SU-DHL-6 (cell line): ENCODE results near the gene MPIG6B.

Experiments
- H2AFZ ChIP-seq: fragments of 200-600 bp; sonication (generic); 2 replicates; pipeline ENCODE4 v1.6.1; 2014; ENCODE audit warnings: low read depth, mild to moderate bottlenecking, moderate library complexity, mixed read lengths, antibody characterized with exemption, low read length; ENCODE audit not compliant: severe bottlenecking
- H3F3A ChIP-seq: fragments of 200-600 bp; shearing (Covaris generic); 2 replicates; pipeline ENCODE4 v1.6.0; 2016; ENCODE audit warnings: antibody characterized with exemption, mild to moderate bottlenecking; ENCODE audit not compliant: insufficient read depth
- H3K27ac ChIP-seq: fragments of 200-600 bp; sonication (generic); 2 replicates; pipeline ENCODE4 v1.5.1; 2016; ENCODE audit warnings: low read depth, mild to moderate bottlenecking, low read length, moderate library complexity, mixed read lengths
- H3K27me3 ChIP-seq: fragments of 200-600 bp; sonication (generic), shearing (Covaris generic); 2 replicates; pipeline ENCODE4 v1.6.0; 2014; ENCODE audit warnings: mild to moderate bottlenecking, low read length
- H3K36me3 ChIP-seq: fragments of 200-600 bp; sonication (generic); 2 replicates; pipeline ENCODE4 v1.6.1; 2014; ENCODE audit warnings: mild to moderate bottlenecking, low read length, mixed read lengths
- H3K4me2 ChIP-seq: fragments of 300-600, 200-600 bp; shearing (Covaris generic), sonication (generic); 2 replicates; pipeline ENCODE4 v1.6.0; 2014; ENCODE audit warnings: low read length, low read depth, mild to moderate bottlenecking; ENCODE audit not compliant: poor library complexity, severe bottlenecking
- H3K4me3 ChIP-seq: fragments of 200-600 bp; sonication (generic); 2 replicates; pipeline ENCODE4 v1.5.1; 2014; ENCODE audit warnings: antibody characterized with exemption, low read length, mild to moderate bottlenecking, mixed read lengths; ENCODE audit not compliant: insufficient read depth, poor library complexity, severe bottlenecking
- H3K79me2 ChIP-seq: fragments of 200-600 bp; sonication (generic); 2 replicates; pipeline ENCODE4 v1.6.1; 2014; ENCODE audit warnings: mild to moderate bottlenecking, low read length, moderate library complexity; ENCODE audit not compliant: insufficient read depth
- H3K9ac ChIP-seq: fragments of 200-600 bp; sonication (generic); 2 replicates; pipeline ENCODE4 v1.7.0; 2014; ENCODE audit warnings: mild to moderate bottlenecking, low read length
- H3K9me2 ChIP-seq: fragments of 200-600 bp; sonication (generic); replicated peaks from 2 replicates; pipeline ENCODE4 v1.6.1; 2014; ENCODE audit warnings: low read length; ENCODE audit not compliant: insufficient read depth
- H3K9me3 ChIP-seq: fragments of 200-600 bp; sonication (generic); 2 replicates; pipeline ENCODE4 v1.6.1; 2014; ENCODE audit warnings: low read length, mixed read lengths; ENCODE audit not compliant: insufficient read depth
- H4K20me1 ChIP-seq: fragments of 200-600 bp; sonication (generic); 2 replicates; pipeline ENCODE4 v1.6.1; 2014; ENCODE audit warnings: low read depth, mild to moderate bottlenecking, antibody characterized with exemption, low read length, moderate library complexity, mixed read lengths
- CTCF ChIP-seq: fragments of 200-600 bp; sonication (generic); IDR thresholded peaks from one replicate; pipeline ENCODE4 v1.5.1; 2017; ENCODE audit warnings: antibody characterized with exemption, mild to moderate bottlenecking, low read length, moderate library complexity; ENCODE audit not compliant: insufficient read depth, poor library complexity, severe bottlenecking
- EZH2phosphoT487 ChIP-seq: fragments of 200-600 bp; sonication (generic), shearing (Covaris generic); conservative IDR thresholded peaks from 2 replicates; pipeline ENCODE4 v1.6.1; 2018; ENCODE audit warnings: mild to moderate bottlenecking, antibody characterized with exemption, low read length, moderate library complexity, mixed read lengths

Gene MPIG6B

GRCh38 chr6:31729515-31729978, 6.4 kb downstream of the MPIG6B start:
- no peaks in the 10 kb centered on the region for H3K9me3 ChIP-seq
- H3F3A ChIP-seq, result peaks cover 30% of the 10 kb centered on the region
- H3K36me3 ChIP-seq, result peaks cover 18% of the 10 kb centered on the region; the same call in 1 of the 2 replicates
- peaks cover 6% of the 10 kb centered on the region for H3K79me2 ChIP-seq
- no peaks in the 10 kb centered on the region for H3K27me3 ChIP-seq
- no peaks in the 10 kb centered on the region for H3K9me2 ChIP-seq
- no peak for TF ChIP-seq CTCF
- TF ChIP-seq EZH2phosphoT487, result no peak
- peak overlapping the region; percentile 20 for H3K27ac ChIP-seq
- peak overlapping the region; percentile 73 for H3K4me2 ChIP-seq
- peak overlapping the region; percentile 27 for H2AFZ ChIP-seq
- peak overlapping the region; percentile 55 for H3K9ac ChIP-seq
- no peaks in the 10 kb centered on the region for H4K20me1 ChIP-seq
- peak overlapping the region; percentile 63 for H3K4me3 ChIP-seq

- H3K9me3 ChIP-seq, result no peaks in the 10 kb centered on the region
- TF ChIP-seq EZH2phosphoT487 (no peak), CTCF (no peak)
- H3K9ac ChIP-seq, result peak overlapping the region; percentile 55
- H3K27me3 ChIP-seq, result no peaks in the 10 kb centered on the region
- H2AFZ ChIP-seq, result peak overlapping the region; percentile 27
- peaks cover 30% of the 10 kb centered on the region for H3F3A ChIP-seq
- no peaks in the 10 kb centered on the region for H4K20me1 ChIP-seq
- H3K27ac ChIP-seq, result peak overlapping the region; percentile 20
- H3K79me2 ChIP-seq, result peaks cover 11% of the 10 kb centered on the region
- H3K4me3 ChIP-seq, result peak overlapping the region; percentile 63
- H3K9me2 ChIP-seq, result no peaks in the 10 kb centered on the region
- H3K36me3 ChIP-seq, result peaks cover 18% of the 10 kb centered on the region; the same call in 1 of the 2 replicates
- peak overlapping the region; percentile 73 for H3K4me2 ChIP-seq
These were observed 6.9 kb downstream of the MPIG6B start for GRCh38 chr6:31729979-31730630.

- peaks cover 17% of the 10 kb centered on the region for H3K79me2 ChIP-seq
- no peak for TF ChIP-seq CTCF
- TF ChIP-seq EZH2phosphoT487, result no peak
- H3K9me2 ChIP-seq, result no peaks in the 10 kb centered on the region
- H3K4me2 ChIP-seq, result no peak overlapping the region
- peaks cover 30% of the 10 kb centered on the region for H3F3A ChIP-seq
- H3K9ac ChIP-seq, result no peak overlapping the region
- peak overlapping the region; percentile 6; the same call in 1 of the 2 replicates for H3K27ac ChIP-seq
- H2AFZ ChIP-seq, result no peak overlapping the region
- no peaks in the 10 kb centered on the region for H4K20me1 ChIP-seq
- no peaks in the 10 kb centered on the region for H3K27me3 ChIP-seq
- H3K36me3 ChIP-seq, result peaks cover 18% of the 10 kb centered on the region; the same call in 1 of the 2 replicates
- H3K4me3 ChIP-seq, result no peak overlapping the region
- H3K9me3 ChIP-seq, result no peaks in the 10 kb centered on the region
These were observed 7.5 kb downstream of the MPIG6B start for GRCh38 chr6:31730631-31731086.
